A549 treated with Mapracorat at 1 μM for 4 hours (cell line): ENCODE measurements around the gene SPDYE2B. TPM values are rescaled to one million over a fixed set of nuclear protein-coding genes. Genes with fewer than 3 reads are reported as not detected.

Source experiments
- total RNA-seq: library from RNA; stranded (reverse); fragments of 200-300 nt; extraction: Qiagen RNA extraction; gene quantifications from 5 replicates; pipeline ENCODE4 v1.2.3, GENCODE V29; 2022

Gene SPDYE2B, protein sequence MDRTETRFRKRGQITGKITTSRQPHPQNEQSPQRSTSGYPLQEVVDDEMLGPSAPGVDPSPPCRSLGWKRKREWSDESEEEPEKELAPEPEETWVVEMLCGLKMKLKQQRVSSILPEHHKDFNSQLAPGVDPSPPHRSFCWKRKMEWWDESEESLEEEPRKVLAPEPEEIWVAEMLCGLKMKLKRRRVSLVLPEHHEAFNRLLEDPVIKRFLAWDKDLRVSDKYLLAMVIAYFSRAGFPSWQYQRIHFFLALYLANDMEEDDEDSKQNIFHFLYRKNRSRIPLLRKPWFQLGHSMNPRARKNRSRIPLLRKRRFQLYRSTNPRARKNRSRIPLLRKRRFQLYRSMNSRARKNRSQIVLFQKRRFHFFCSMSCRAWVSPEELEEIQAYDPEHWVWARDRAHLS
- total RNA-seq = not detected in 5 replicates

DNA sequence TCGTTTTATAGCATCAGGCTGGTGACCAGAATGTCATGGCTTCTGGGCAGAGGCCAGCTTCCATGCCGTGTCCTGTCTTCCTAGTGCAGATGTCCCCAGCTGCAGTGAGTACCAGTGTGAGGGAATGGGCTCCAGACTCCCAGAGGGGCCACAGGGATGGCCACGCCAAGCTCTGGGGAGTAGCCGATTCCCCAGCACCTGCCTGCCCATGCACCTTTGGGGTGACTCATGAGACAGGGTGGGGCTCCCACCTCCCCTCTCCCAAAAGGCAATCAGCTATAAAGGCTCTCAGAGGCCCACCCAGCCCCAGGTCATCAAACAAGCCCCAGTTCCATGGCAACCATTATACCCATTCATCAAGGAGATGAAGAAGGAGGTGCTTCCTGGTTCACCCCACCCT lies at the start of gene SPDYE2B:
TSS of gene SPDYE2B (plus strand) at position 396 of the 400 bp plus-strand sequence. CDS start 2,030 bp downstream, outside the sequence.

DNA sequence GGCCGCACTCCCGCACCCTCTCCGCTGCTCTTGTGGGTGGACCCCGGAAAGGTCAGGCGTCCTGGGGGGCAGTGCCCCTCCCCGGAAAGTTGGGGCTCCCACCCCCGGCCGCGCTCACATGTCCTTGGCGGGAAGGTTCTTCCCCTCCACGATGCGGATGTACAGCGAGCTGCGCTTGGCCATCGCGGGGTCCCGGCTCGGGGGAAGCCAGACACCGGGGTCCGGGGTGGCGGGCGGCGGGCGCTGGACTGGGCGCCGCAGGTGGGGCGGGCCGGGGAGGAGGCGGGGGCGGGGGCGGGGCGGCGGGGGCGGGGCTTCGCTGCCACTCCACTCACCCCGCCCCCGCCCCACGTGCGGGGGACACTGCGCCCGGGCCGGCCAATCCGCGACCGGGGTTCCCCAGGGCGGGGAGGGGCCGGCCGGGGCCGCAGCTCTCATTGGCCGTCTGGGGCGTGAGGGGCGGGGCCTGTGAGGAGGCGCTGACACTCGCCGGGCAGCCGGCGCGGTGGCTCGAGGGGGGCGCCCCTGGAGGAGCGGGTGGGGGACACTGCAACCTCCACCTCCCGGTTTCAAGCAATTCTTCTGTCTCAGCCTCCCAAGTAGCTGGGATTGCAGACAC lies 33.5 kb upstream of the SPDYE2B start, which contains the start of gene RASA4:
TSS of gene RASA4 (minus strand) at position 250 of the 619 bp plus-strand sequence. CDS start at position 183, 67 bp downstream.

DNA sequence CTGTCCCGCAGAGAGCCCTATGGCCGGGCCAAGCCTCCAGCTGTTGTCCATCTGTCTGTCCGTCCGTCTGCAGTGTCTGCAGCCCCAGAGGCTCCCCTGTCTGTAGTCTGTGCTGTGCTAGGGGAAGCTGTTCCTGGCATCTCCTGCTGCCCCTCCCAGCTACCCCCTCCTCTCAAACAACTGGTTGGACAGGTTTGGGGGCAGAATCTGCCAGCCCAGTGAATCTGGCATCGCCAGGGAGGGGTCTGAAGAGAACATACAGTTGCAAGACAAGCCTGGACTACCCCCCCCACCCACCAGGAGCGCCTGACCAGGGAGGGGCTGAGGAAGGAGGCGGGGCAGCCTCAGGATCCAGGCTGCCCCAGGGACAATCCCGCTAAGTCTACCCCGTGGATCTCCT lies 7.4 kb upstream of the SPDYE2B start, which contains the start of gene UPK3BL1:
TSS of gene UPK3BL1 (minus strand) at position 101 of the 400 bp plus-strand sequence. CDS start at position 51, 50 bp downstream.

DNA sequence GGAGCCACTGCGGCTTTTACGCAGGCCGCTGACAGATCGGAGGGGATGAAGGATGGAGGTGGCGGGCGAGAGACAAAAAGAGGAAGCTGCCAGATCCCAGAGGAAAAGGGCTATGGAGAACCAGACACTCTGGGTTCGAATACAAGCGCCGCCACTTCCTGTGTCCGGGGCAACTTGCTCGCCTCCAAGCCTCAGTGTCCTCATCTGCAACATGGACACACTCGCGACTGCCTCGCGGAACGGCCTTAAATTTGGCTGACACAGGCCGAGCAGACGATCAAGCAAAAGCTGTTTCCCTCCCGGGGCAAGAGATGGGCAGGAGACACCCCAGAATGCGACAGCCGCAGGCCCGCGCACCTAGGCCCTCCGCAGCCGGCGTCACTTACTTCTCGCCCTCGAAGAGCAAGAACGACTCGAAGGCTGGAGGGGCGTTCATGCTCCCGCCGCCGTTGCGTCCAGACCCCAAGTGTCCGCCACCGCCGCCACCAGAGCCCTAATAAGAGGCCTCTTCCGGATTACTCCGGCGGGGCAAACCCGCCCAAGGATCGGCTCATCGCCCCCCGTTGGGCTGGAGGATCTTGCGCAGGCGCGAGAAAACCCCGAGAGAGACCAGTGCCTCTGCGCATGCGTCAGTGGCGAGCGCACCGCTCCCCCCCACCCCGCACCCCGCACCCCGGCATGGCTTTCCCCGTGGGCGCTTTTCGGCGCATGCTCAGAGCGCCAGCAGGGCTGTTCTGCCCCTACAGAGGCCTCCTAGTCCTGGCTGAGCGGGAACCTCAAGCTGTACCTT lies 21.2 kb downstream of the SPDYE2B start, which contains the start of gene POLR2J2:
TSS of gene POLR2J2 (minus strand) at position 498 of the 790 bp plus-strand sequence. CDS start at position 436, 62 bp downstream.

Other genes starting within 250 kb of the SPDYE2B start
- gene ORAI2, start 216.7 kb upstream of the SPDYE2B start, total RNA-seq = 22.7 to 40.0 TPM (median 33.5 TPM) in 5 replicates
- gene ALKBH4, start 185.5 kb upstream of the SPDYE2B start, total RNA-seq = 9.0 to 12.7 TPM (median 10.7 TPM) in 5 replicates
- gene LRWD1, start 185.3 kb upstream of the SPDYE2B start, total RNA-seq = 22.2 to 32.5 TPM (median 30.2 TPM) in 5 replicates
- gene POLR2J, start 171.4 kb upstream of the SPDYE2B start, total RNA-seq = 102 to 127 TPM (median 105 TPM) in 5 replicates
- gene RASA4B, start 132.5 kb upstream of the SPDYE2B start, total RNA-seq = 0.77 to 2.2 TPM (median 1.5 TPM) in 5 replicates
- 1.6 to 3.6 TPM (median 2.4 TPM) in 5 replicates for gene UPK3BL2, start 106.6 kb upstream of the SPDYE2B start, total RNA-seq
- gene SPDYE2, start 99.1 kb upstream of the SPDYE2B start, total RNA-seq = not detected in 5 replicates
- gene POLR2J3, start 77.7 kb upstream of the SPDYE2B start, total RNA-seq = 11.3 to 52.3 TPM (median 31.8 TPM) in 5 replicates
- 1.9 to 2.8 TPM (median 2.5 TPM) in 5 replicates for gene RASA4, start 33.6 kb upstream of the SPDYE2B start, total RNA-seq
- gene UPK3BL1, start 7.5 kb upstream of the SPDYE2B start, total RNA-seq = 9.7 to 15.3 TPM (median 12.9 TPM) in 5 replicates
- 0.45 to 0.89 TPM (median 0.81 TPM) in 4 of 5 replicates, not detected in the other for gene POLR2J2, start 21.3 kb downstream of the SPDYE2B start, total RNA-seq
- gene FAM185A, start 98.7 kb downstream of the SPDYE2B start, total RNA-seq = 5.5 to 7.8 TPM (median 6.2 TPM) in 5 replicates